ENCODE results near the gene ARMC7. TPM values are rescaled to one million over a fixed set of nuclear protein-coding genes. Genes with fewer than 3 reads are reported as not detected.

ARMC7 gene
- total and polyA plus RNA-seq, 2 of the 13 experiments (the other 11 are each of a cell fraction or from before 2014, with no cell fraction given), result 3.9 to 4.2 TPM

DNA sequence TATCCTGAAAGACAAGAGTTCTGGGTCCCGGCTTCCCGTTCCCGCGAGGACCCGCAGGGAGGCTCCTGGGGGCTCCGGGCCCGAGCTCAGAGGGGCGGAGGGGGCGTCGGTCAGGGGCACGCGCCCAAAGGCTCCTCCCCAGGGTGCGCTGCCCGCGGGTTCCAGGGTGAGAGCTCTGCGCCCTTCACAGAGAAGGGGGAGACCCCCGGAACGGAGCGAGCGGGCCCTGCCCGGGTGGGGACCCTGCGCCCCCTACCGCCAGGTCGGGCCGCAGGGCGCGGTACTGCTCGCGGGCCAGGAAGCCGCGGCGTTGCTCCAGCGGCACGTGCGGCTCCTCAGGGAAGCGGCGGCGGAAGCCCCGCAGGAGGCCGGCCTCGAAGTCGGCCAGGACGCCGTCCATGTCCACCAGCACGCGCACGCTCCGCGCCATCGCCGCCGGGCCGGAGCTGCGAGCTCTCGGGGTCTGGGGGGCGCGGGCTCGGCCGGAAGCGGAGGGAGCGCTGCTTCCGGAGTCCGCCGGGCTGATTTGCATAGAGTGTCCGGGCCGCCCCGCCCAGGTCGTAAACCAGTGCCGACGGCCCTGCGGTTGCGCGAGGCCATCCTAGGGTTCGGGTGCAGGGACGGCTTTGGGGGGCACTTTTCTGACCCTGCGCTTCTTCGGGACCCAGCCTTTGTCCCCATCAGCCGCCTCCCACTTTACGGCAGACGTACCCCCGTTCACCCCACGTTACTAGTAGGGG lies 21.7 kb downstream of the ARMC7 start, which contains the start of gene NT5C (continued):
- TF ChIP-seq, protein P1, sequence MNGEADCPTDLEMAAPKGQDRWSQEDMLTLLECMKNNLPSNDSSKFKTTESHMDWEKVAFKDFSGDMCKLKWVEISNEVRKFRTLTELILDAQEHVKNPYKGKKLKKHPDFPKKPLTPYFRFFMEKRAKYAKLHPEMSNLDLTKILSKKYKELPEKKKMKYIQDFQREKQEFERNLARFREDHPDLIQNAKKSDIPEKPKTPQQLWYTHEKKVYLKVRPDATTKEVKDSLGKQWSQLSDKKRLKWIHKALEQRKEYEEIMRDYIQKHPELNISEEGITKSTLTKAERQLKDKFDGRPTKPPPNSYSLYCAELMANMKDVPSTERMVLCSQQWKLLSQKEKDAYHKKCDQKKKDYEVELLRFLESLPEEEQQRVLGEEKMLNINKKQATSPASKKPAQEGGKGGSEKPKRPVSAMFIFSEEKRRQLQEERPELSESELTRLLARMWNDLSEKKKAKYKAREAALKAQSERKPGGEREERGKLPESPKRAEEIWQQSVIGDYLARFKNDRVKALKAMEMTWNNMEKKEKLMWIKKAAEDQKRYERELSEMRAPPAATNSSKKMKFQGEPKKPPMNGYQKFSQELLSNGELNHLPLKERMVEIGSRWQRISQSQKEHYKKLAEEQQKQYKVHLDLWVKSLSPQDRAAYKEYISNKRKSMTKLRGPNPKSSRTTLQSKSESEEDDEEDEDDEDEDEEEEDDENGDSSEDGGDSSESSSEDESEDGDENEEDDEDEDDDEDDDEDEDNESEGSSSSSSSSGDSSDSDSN (CRISPR knock-in tag; IDR thresholded peaks at IDR 0.05), result peak; percentile 88
- TF ChIP-seq KAT8 (CRISPR knock-in tag; IDR thresholded peaks at IDR 0.05) (peak; percentile 82; the same call in 1 of the 2 replicates), MEF2D (CRISPR knock-in tag; IDR thresholded peaks at IDR 0.05) (peak; percentile 6; the same call in 1 of the 2 replicates), HOXD1 (CRISPR knock-in tag; IDR thresholded peaks at IDR 0.05) (no peak), ZNF891 (CRISPR knock-in tag; IDR thresholded peaks at IDR 0.05) (no peak), RAD21 (CRISPR knock-in tag; IDR thresholded peaks at IDR 0.05) (peak; percentile 91), ZNF713 (CRISPR knock-in tag; IDR thresholded peaks at IDR 0.05) (no peak), SP2 (CRISPR knock-in tag; IDR thresholded peaks at IDR 0.05) (no peak), NFYC (CRISPR knock-in tag; IDR thresholded peaks at IDR 0.05) (no peak), ZNF20 (CRISPR knock-in tag; IDR thresholded peaks at IDR 0.05) (no peak), ZMAT3 (CRISPR knock-in tag; conservative IDR thresholded peaks at IDR 0.05) (peak; percentile 95), GPN1 (CRISPR knock-in tag; IDR thresholded peaks at IDR 0.05; ENCODE audit: borderline replicate concordance) (no peak), KDM5A (IDR thresholded peaks at IDR 0.05; ENCODE audit: borderline replicate concordance, low read length) (0 out of 2 replicates have a peak, but pooled peaks have one; percentile 37), ZSCAN22 (CRISPR knock-in tag; IDR thresholded peaks at IDR 0.05) (peak; percentile 52; the same call in 1 of the 2 replicates), ZEB1 (IDR thresholded peaks at IDR 0.05; ENCODE audit: insufficient replicate concordance, low read depth) (no peak), ZNF331 (CRISPR knock-in tag; IDR thresholded peaks at IDR 0.05) (peak; percentile 76), ZKSCAN8 (CRISPR knock-in tag; IDR thresholded peaks at IDR 0.05; ENCODE audit: borderline replicate concordance) (peak; percentile 49; the same call in 1 of the 2 replicates), IRF2 (CRISPR knock-in tag; IDR thresholded peaks at IDR 0.05) (no peak; the same call in 1 of the 2 replicates), ZNF547 (CRISPR knock-in tag; IDR thresholded peaks at IDR 0.05) (peak; percentile 97)
- TF ChIP-seq, protein P2, sequence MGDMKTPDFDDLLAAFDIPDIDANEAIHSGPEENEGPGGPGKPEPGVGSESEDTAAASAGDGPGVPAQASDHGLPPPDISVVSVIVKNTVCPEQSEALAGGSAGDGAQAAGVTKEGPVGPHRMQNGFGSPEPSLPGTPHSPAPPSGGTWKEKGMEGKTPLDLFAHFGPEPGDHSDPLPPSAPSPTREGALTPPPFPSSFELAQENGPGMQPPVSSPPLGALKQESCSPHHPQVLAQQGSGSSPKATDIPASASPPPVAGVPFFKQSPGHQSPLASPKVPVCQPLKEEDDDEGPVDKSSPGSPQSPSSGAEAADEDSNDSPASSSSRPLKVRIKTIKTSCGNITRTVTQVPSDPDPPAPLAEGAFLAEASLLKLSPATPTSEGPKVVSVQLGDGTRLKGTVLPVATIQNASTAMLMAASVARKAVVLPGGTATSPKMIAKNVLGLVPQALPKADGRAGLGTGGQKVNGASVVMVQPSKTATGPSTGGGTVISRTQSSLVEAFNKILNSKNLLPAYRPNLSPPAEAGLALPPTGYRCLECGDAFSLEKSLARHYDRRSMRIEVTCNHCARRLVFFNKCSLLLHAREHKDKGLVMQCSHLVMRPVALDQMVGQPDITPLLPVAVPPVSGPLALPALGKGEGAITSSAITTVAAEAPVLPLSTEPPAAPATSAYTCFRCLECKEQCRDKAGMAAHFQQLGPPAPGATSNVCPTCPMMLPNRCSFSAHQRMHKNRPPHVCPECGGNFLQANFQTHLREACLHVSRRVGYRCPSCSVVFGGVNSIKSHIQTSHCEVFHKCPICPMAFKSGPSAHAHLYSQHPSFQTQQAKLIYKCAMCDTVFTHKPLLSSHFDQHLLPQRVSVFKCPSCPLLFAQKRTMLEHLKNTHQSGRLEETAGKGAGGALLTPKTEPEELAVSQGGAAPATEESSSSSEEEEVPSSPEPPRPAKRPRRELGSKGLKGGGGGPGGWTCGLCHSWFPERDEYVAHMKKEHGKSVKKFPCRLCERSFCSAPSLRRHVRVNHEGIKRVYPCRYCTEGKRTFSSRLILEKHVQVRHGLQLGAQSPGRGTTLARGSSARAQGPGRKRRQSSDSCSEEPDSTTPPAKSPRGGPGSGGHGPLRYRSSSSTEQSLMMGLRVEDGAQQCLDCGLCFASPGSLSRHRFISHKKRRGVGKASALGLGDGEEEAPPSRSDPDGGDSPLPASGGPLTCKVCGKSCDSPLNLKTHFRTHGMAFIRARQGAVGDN (CRISPR knock-in tag; IDR thresholded peaks at IDR 0.05), result peak; percentile 97
- TF ChIP-seq, protein P3, sequence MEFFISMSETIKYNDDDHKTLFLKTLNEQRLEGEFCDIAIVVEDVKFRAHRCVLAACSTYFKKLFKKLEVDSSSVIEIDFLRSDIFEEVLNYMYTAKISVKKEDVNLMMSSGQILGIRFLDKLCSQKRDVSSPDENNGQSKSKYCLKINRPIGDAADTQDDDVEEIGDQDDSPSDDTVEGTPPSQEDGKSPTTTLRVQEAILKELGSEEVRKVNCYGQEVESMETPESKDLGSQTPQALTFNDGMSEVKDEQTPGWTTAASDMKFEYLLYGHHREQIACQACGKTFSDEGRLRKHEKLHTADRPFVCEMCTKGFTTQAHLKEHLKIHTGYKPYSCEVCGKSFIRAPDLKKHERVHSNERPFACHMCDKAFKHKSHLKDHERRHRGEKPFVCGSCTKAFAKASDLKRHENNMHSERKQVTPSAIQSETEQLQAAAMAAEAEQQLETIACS (CRISPR knock-in tag; IDR thresholded peaks at IDR 0.05), result peak; percentile 82
- TF ChIP-seq, protein P4, sequence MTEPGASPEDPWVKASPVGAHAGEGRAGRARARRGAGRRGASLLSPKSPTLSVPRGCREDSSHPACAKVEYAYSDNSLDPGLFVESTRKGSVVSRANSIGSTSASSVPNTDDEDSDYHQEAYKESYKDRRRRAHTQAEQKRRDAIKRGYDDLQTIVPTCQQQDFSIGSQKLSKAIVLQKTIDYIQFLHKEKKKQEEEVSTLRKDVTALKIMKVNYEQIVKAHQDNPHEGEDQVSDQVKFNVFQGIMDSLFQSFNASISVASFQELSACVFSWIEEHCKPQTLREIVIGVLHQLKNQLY (CRISPR knock-in tag; IDR thresholded peaks at IDR 0.05), result no peak
